HG02970 (cell line): Measurements from ENCODE around the gene LRRC27.
"Not testable (repeated sequence)": the region's sequence is repeated elsewhere in the genome, so short reads cannot be mapped to it uniquely, and the experiment has no call there.

Experiments used
- ATAC-seq: cut with Tn5 transposase; IDR thresholded peaks from one replicate; pipeline ENCODE4 v1.9.1; 2021; ENCODE audit warnings: mild to moderate bottlenecking, moderate library complexity, moderate number of reproducible peaks; ENCODE audit not compliant: unreplicated experiment, low FRiP score

The LRRC27 gene

GRCh38 chr10:132369636-132370185 is 37.7 kb downstream of the LRRC27 start:
- no peak for ATAC-seq

GRCh38 chr10:132370426-132371340 is 38.7 kb downstream of the LRRC27 start:
- ATAC-seq, result no peak

GRCh38 chr10:132371641-132372081 is 39.7 kb downstream of the LRRC27 start:
- ATAC-seq, result no peak

GRCh38 chr10:132372516-132373095 is 40.6 kb downstream of the LRRC27 start:
- no peak for ATAC-seq

GRCh38 chr10:132373241-132373955 is 41.4 kb downstream of the LRRC27 start:
- no peak for ATAC-seq

- ATAC-seq, result no peak
Observed at GRCh38 chr10:132374176-132374575, 42.2 kb downstream of the LRRC27 start.

GRCh38 chr10:132374612-132375011 is 42.6 kb downstream of the LRRC27 start:
- no peak for ATAC-seq

GRCh38 chr10:132375116-132375794 is 43.3 kb downstream of the LRRC27 start:
- ATAC-seq, result no peak

- ATAC-seq, result no peak
Observed at GRCh38 chr10:132375795-132376297, 43.9 kb downstream of the LRRC27 start.

GRCh38 chr10:132376394-132376851 is 44.4 kb downstream of the LRRC27 start:
- ATAC-seq, result no peak

- ATAC-seq, result no peak
Observed at GRCh38 chr10:132377326-132377725, 45.3 kb downstream of the LRRC27 start.

- not testable (repeated sequence) for ATAC-seq
Observed at GRCh38 chr10:132379026-132379425, 47.0 kb downstream of the LRRC27 start.

GRCh38 chr10:132380986-132381385 is 49.0 kb downstream of the LRRC27 start:
- ATAC-seq, result not testable (repeated sequence)

GRCh38 chr10:132381741-132382140 is 49.7 kb downstream of the LRRC27 start:
- no peak for ATAC-seq

- no peak for ATAC-seq
Observed at GRCh38 chr10:132382231-132382922, 50.4 kb downstream of the LRRC27 start.

GRCh38 chr10:132383101-132383500 is 51.1 kb downstream of the LRRC27 start:
- no peak for ATAC-seq

- ATAC-seq, result no peak
Observed at GRCh38 chr10:132383751-132384196, 51.8 kb downstream of the LRRC27 start.

- ATAC-seq, result no peak
Observed at GRCh38 chr10:132384618-132385388, 52.8 kb downstream of the LRRC27 start.

- ATAC-seq, result no peak
Observed at GRCh38 chr10:132385389-132385667, 53.3 kb downstream of the LRRC27 start.
